Right lung (tissue), 5 donors: ENCODE measurements around the gene HOXD8. TPM values are rescaled to one million over a fixed set of nuclear protein-coding genes. Genes with fewer than 3 reads are reported as not detected.
A peak's percentile ranks its signal among the peaks of the same experiment; 100 is the strongest.

ENCODE experiments used
- DNase-seq, 2 donors: peaks; one replicate each; pipeline ENCODE4 v3.0.0-alpha.2; 2013
- polyA plus RNA-seq, 5 donors: library from polyadenylated mRNA; unstranded; fragments of 120-200 nt; gene quantifications; one replicate each; pipeline versions ENCODE4 v1.2.1 to v1.2.3, GENCODE V29; 2013; ENCODE audit warnings: inconsistent platforms in 1 of 5, low replicate concordance in 1 of 5; ENCODE audit not compliant: insufficient read length in 5 of 5, insufficient read depth in 1 of 5

Gene HOXD8
- polyA plus RNA-seq, 5 donors, result 1.1 to 1.6 (median 1.5) TPM

GRCh38 chr2:176128172-176128981 lies 1.1 kb upstream of the HOXD8 start:
- DNase-seq, result peak in 1 of 2 donors; percentile 51

- no peak for DNase-seq
These were observed 275 bp downstream of the HOXD8 start for GRCh38 chr2:176129813-176130146.

GRCh38 chr2:176130147-176130956 lies 847 bp downstream of the HOXD8 start:
- DNase-seq, result no peak

- no peak for DNase-seq
These were observed 1.7 kb downstream of the HOXD8 start for GRCh38 chr2:176130957-176131847.

DNA sequence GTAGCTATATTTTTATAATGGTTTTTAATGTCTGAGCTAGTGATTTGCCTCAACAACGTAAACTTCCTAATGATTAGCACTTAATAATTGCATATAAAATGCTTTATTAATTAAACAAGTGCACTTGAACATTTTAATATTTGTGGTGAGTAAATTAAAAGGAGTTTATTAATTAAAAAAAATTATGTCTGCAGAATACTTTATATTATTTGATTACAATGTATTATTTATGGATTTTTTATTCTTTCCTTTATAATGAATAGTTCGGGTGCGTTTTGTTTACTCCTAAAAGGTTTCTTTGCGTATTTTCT lies 2.3 kb downstream of the HOXD8 start:
- DNase-seq, result no peak

DNA sequence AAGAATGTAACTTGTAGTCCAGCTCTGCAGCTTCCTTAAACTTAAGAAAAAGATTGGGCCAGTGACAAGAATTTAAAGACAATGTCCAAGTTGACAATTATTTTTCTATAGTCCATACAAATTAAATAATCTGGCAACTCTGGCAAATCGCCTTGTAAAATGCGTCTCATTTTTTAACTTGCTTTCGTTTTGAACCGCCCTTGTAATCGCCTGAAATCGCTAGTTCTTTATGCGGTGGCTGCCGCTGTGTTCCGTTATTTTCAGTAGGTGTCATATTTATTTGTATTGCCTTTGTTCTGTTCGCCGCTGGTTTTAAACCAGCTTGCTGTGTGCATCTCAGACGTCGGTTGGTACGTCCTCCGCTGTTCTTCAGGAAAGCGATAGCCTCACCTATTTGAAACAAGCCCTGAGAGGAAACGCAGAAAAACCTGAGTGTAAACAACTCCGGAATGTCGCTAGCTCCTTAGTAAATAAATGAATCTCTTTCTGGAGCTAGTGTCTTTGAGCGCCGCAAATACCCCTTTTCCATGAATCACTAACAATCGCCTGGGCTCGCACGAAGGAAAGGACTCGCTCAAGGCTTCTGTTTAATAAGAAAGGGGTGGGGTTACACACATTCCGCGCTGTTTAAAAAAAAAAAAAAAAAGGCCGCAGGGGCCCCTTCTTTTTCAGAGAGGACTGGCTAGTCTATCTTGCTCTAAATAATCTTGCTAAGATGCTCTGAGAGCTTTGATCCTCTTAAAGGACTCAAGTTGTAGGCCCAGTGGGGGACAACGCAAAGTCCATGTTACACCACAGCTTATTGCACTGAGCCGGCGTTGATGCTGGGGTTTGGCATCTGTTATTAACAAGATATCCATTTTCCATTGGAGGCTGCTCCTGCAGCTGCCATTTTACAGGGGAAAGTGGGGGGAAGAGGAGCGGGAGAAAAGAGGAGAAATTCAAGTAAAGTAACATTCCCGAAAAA lies 3.0 kb downstream of the HOXD8 start:
- DNase-seq, result peak in 1 of 2 donors; percentile 48

- DNase-seq, result no peak
These were observed 3.9 kb downstream of the HOXD8 start for GRCh38 chr2:176133389-176133788.

DNA sequence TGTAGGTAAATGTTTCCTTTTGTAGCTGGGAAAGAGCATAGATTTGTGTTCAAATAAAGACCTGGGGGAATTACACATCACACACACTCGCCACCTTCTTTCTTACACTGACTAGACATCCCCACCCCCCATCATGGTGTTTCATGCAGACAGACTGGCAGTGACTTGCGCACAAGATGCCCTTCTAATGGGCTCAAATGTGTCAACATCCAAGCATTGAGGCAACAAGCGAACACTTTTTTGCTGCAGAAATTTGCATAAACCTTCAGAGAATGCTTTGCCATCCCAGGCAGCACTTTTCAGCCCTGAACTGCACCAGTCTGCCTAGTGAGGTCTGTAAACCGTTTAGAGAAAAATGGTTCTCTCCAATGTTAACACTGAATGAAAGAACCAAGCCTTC lies 4.5 kb downstream of the HOXD8 start:
- no peak for DNase-seq

- DNase-seq, result no peak
These were observed 5.5 kb downstream of the HOXD8 start for GRCh38 chr2:176135035-176135440.

- DNase-seq, result no peak
These were observed 7.1 kb downstream of the HOXD8 start for GRCh38 chr2:176136374-176137251.

- no peak for DNase-seq
These were observed 7.7 kb downstream of the HOXD8 start for GRCh38 chr2:176137252-176137580.

DNA sequence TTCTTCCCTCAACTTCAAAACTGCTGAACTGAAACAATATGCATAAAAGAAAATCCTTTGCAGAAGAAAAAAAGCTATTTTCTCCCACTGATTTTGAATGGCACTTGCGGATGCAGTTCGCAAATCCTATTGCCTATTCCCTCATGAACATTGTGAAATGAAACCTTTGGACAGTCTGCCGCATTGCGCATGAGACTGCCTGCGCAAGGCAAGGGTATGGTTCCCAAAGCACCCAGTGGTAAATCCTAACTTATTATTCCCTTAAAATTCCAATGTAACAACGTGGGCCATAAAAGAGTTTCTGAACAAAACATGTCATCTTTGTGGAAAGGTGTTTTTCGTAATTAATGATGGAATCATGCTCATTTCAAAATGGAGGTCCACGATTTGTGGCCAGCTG lies 8.4 kb downstream of the HOXD8 start:
- DNase-seq, result no peak

DNA sequence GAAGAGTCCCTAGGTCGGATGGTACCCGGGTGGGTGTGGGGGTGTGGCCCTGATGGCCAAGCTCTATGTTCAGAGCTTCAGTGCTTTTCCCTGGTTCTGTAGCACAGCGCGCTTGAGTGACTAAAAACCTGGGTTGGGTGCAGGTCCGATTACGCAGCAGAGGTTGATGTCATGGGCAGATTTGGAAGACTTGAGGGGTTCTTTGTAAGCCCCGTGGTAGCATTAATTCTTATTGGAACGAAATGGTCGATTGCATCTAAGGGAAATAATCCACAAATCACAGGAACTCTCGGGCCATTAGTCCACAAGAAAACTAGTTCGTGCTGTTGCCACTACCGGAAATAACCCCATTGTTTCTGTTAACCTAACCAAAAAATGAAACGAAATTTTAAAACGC lies 9.0 kb downstream of the HOXD8 start:
- no peak for DNase-seq

GRCh38 chr2:176138923-176139660 lies 9.6 kb downstream of the HOXD8 start:
- DNase-seq, result no peak

GRCh38 chr2:176139661-176140512 lies 10.4 kb downstream of the HOXD8 start:
- no peak for DNase-seq

GRCh38 chr2:176140513-176141317 lies 11.2 kb downstream of the HOXD8 start:
- peak; percentile 78 to 81 for DNase-seq

DNA sequence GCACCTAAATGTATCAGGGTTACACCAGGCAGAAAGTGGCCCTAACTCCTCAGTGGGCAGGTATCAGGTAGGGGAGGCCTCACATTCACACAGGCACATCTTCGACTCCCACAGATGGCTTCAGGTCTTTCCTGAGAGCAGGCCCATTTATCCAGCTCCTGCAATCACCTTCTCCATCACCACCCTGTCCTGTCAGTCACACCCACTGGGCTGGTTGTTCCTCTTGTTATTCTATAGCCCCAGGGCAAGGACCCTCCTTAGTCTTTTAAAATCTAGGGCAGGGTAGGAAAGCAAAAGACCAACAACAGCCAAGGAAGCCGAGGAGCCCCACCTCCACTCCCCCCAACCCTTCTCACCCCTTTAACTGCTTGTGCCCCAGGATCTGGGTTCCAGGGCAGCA lies 12.8 kb downstream of the HOXD8 start:
- DNase-seq, result no peak
